ENCODE measurements around the gene SP5. TPM values are rescaled to one million over a fixed set of nuclear protein-coding genes. Genes with fewer than 3 reads are reported as not detected.

The SP5 gene
- total and polyA plus RNA-seq, 10 of the 15 experiments (the other 5 are each of a cell fraction or from before 2014, with no cell fraction given) = not detected

DNA sequence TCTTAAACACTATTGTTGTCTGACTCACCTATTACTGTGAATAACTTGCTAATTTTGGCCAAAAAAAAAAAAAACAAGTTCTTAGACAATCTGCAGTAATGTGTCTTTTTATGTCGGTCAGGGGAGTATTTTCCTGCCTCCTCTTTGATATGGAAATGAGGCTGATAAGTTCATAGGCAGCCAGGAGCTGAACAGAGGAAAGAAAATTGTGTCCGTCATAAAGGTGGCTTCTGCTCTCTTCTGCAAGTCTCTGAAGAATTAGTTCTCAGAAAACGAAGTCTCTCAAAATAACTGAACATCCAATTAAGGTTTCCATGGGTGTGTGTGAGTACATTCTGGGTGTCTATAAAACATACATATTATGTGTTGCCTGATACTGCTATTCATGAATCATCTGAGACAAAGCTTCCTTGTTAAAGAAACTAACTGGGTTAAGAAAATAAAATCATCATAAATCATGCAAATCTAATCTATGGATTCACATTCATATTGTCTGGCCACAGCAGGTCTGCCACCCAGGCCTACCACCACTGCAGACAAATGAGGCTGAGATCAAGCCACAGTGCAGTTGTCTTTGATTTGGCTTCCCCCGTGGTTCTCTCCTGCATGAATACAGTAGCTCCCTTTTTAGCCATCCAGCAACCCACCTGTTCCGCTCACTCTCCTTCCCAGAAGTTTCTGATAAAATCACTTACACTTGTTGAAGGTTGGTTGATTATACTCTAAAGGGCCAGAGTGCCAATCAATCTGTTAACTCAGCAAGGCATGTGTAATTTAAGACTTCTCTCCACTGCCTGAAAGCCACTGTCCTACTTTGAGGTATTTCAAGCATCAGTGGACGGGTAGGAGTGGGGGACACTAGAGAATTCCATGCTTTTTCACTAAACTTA is 19.4 kb upstream of the SP5 start:
- FAIRE-seq (no peak), ATAC-seq (no peak), DNase-seq (ENCODE audit: low read depth, low spot score) (no peak)
- Histone ChIP-seq H3K27ac (ENCODE audit: control insufficient read depth, insufficient read depth) (no peak overlapping the region), H3K4me2 (ENCODE audit: control insufficient read depth, insufficient read depth) (no peak overlapping the region), H4K20me1 (ENCODE audit: control insufficient read depth, insufficient read depth) (no peaks in the 10 kb centered on the region), H3K4me3 (no peak overlapping the region), H3K36me3 (ENCODE audit: control insufficient read depth in 2 of 2, insufficient read depth in 2 of 2, low read length in 1 of 2) (no peaks in the 10 kb centered on the region), H2AFZ (ENCODE audit: control insufficient read depth, low read depth, low read length) (no peak overlapping the region), H3K9ac (ENCODE audit: control insufficient read depth, insufficient read depth, low read length) (no peak overlapping the region), H3K9me3 (replicated peaks; ENCODE audit: control insufficient read depth, insufficient read depth, low read length) (no peaks in the 10 kb centered on the region), H3K79me2 (ENCODE audit: control insufficient read depth, insufficient read depth, low read length) (no peaks in the 10 kb centered on the region), H3K27me3 (replicated peaks in 1 of 2; ENCODE audit: control insufficient read depth in 2 of 2, insufficient read depth in 2 of 2, low read length in 1 of 2) (no peaks in the 10 kb centered on the region; a peak in 1 of 4 replicates), H3K4me1 (ENCODE audit: control insufficient read depth, insufficient read depth, low read length) (no peaks in the 10 kb centered on the region)
- SMC1A ChIA-PET (ENCODE audit: uncharacterized antibody, unreplicated experiment) = interaction anchor here (1.0 to 3.0 kb wide), 5 partner anchors 8 to 209 kb away, joined by 3 to 8 read pairs (median 4); no protein-coding TSS in a partner anchor
- WGBS (ENCODE audit: insufficient coverage, insufficient replicate concordance, low lambda C conversion rate, missing lambda C conversion rate) = 12% methylated on average over 6 of the region's 6 CpGs
- POLR2A ChIA-PET = interaction anchor here (0.6 kb wide), 1 partner anchor 14 kb away, joined by 3 read pairs; no protein-coding TSS in a partner anchor
- in situ Hi-C loops (cut with MboI) (no loop called here), intact Hi-C loops (cut with micrococcal nuclease; ENCODE audit: unreplicated experiment) (no loop called here)
- BruUV-seq (replicated peaks) = no TSS peak
- RAD21 ChIA-PET (ENCODE audit: unreplicated experiment) = no interaction called here
- CTCF ChIA-PET = interaction anchor here (0.7 to 1.6 kb wide), 4 partner anchors 17 to 287 kb away, joined by 3 to 4 read pairs (median 3); no protein-coding TSS in a partner anchor
- TF ChIP-seq MEF2A (IDR thresholded peaks at IDR 0.05; ENCODE audit: insufficient read depth, low read depth, low read length) (no peak), ATF7 (IDR thresholded peaks at IDR 0.05; ENCODE audit: low read depth) (no peak), RCOR1 (conservative IDR thresholded peaks at IDR 0.05; ENCODE audit: low read depth, low read length) (no peak), ZZZ3 (IDR thresholded peaks at IDR 0.05; ENCODE audit: control insufficient read depth, insufficient read length, low read depth) (no peak), ESRRA (IDR thresholded peaks at IDR 0.05; ENCODE audit: low read length) (no peak), WRNIP1 (IDR thresholded peaks at IDR 0.05; ENCODE audit: borderline replicate concordance, low read depth, low read length) (no peak), SMC3 (IDR thresholded peaks at IDR 0.05; ENCODE audit: borderline replicate concordance, low read length) (no peak), ZNF622 (IDR thresholded peaks at IDR 0.05) (no peak), TBL1XR1 (IDR thresholded peaks at IDR 0.05; ENCODE audit: low read depth, low read length) (no peak), MYC (IDR thresholded peaks at IDR 0.05; ENCODE audit: insufficient read depth, insufficient read length, insufficient replicate concordance, low read length, severe bottlenecking) (no peak), MXI1 (IDR thresholded peaks at IDR 0.05; ENCODE audit: low read depth, low read length) (no peak)
- TF ChIP-seq, protein P1, sequence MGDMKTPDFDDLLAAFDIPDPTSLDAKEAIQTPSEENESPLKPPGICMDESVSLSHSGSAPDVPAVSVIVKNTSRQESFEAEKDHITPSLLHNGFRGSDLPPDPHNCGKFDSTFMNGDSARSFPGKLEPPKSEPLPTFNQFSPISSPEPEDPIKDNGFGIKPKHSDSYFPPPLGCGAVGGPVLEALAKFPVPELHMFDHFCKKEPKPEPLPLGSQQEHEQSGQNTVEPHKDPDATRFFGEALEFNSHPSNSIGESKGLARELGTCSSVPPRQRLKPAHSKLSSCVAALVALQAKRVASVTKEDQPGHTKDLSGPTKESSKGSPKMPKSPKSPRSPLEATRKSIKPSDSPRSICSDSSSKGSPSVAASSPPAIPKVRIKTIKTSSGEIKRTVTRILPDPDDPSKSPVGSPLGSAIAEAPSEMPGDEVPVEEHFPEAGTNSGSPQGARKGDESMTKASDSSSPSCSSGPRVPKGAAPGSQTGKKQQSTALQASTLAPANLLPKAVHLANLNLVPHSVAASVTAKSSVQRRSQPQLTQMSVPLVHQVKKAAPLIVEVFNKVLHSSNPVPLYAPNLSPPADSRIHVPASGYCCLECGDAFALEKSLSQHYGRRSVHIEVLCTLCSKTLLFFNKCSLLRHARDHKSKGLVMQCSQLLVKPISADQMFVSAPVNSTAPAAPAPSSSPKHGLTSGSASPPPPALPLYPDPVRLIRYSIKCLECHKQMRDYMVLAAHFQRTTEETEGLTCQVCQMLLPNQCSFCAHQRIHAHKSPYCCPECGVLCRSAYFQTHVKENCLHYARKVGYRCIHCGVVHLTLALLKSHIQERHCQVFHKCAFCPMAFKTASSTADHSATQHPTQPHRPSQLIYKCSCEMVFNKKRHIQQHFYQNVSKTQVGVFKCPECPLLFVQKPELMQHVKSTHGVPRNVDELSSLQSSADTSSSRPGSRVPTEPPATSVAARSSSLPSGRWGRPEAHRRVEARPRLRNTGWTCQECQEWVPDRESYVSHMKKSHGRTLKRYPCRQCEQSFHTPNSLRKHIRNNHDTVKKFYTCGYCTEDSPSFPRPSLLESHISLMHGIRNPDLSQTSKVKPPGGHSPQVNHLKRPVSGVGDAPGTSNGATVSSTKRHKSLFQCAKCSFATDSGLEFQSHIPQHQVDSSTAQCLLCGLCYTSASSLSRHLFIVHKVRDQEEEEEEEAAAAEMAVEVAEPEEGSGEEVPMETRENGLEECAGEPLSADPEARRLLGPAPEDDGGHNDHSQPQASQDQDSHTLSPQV (IDR thresholded peaks at IDR 0.05) = no peak
- TF ChIP-seq, protein P2, sequence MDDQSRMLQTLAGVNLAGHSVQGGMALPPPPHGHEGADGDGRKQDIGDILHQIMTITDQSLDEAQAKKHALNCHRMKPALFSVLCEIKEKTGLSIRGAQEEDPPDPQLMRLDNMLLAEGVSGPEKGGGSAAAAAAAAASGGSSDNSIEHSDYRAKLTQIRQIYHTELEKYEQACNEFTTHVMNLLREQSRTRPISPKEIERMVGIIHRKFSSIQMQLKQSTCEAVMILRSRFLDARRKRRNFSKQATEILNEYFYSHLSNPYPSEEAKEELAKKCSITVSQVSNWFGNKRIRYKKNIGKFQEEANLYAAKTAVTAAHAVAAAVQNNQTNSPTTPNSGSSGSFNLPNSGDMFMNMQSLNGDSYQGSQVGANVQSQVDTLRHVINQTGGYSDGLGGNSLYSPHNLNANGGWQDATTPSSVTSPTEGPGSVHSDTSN (IDR thresholded peaks at IDR 0.05; ENCODE audit: insufficient replicate concordance, low read depth, low read length) = no peak
- TF ChIP-seq, protein P3, sequence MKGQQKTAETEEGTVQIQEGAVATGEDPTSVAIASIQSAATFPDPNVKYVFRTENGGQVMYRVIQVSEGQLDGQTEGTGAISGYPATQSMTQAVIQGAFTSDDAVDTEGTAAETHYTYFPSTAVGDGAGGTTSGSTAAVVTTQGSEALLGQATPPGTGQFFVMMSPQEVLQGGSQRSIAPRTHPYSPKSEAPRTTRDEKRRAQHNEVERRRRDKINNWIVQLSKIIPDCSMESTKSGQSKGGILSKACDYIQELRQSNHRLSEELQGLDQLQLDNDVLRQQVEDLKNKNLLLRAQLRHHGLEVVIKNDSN (IDR thresholded peaks at IDR 0.05; ENCODE audit: borderline replicate concordance, extremely low read length, insufficient read depth, low read depth, low read length) = no peak

Measured in GM12878 (cell line).